HG02798 (cell line): ENCODE measurements around the gene CENATAC.
"Not testable (repeated sequence)": the region's sequence is repeated elsewhere in the genome, so short reads cannot be mapped to it uniquely, and the experiment has no call there.

Experiments used
- ATAC-seq: cut with Tn5 transposase; IDR thresholded peaks from one replicate; pipeline ENCODE4 v1.9.1; 2021; ENCODE audit warnings: mild to moderate bottlenecking; ENCODE audit not compliant: unreplicated experiment, poor library complexity

CENATAC gene

GRCh38 chr11:118997627-118998387 lies at the start of gene CENATAC:
Gene CENATAC, plus strand, starts transcription at chr11:118998138. Its CDS starts 60 bp downstream, at chr11:118998198.
- peak; percentile 93 for ATAC-seq

- ATAC-seq, result no peak
These were observed 44.7 kb upstream of the CENATAC start for GRCh38 chr11:118953265-118953664.

GRCh38 chr11:118953976-118954375 lies 44.0 kb upstream of the CENATAC start:
- ATAC-seq, result not testable (repeated sequence)

GRCh38 chr11:118956094-118956846 lies 41.7 kb upstream of the CENATAC start, which contains the start of gene UPK2:
Gene UPK2, plus strand, starts transcription at chr11:118956298. Its CDS starts 53 bp downstream, at chr11:118956351.
- peak; percentile 80 for ATAC-seq

- ATAC-seq, result no peak
These were observed 41.0 kb upstream of the CENATAC start for GRCh38 chr11:118956847-118957469.

GRCh38 chr11:118957549-118957948 lies 40.4 kb upstream of the CENATAC start:
- no peak for ATAC-seq

- ATAC-seq, result no peak
These were observed 40.0 kb upstream of the CENATAC start for GRCh38 chr11:118957968-118958367.

GRCh38 chr11:118958577-118958976 lies 39.4 kb upstream of the CENATAC start:
- ATAC-seq, result no peak

GRCh38 chr11:118961189-118961588 lies 36.7 kb upstream of the CENATAC start:
- ATAC-seq, result no peak

- no peak for ATAC-seq
These were observed 36.3 kb upstream of the CENATAC start for GRCh38 chr11:118961591-118961990.

GRCh38 chr11:118969508-118969907 lies 28.4 kb upstream of the CENATAC start:
- not testable (repeated sequence) for ATAC-seq

GRCh38 chr11:118971646-118972045 lies 26.3 kb upstream of the CENATAC start, which contains the start of gene FOXR1:
Gene FOXR1, plus strand, starts transcription at chr11:118971761. Its CDS starts 171 bp downstream, at chr11:118971932.
- ATAC-seq, result no peak

- ATAC-seq, result no peak
These were observed 24.0 kb upstream of the CENATAC start for GRCh38 chr11:118973985-118974384.

- ATAC-seq, result no peak
These were observed 21.9 kb upstream of the CENATAC start for GRCh38 chr11:118975771-118976709.

GRCh38 chr11:118979434-118979833 lies 18.5 kb upstream of the CENATAC start:
- ATAC-seq, result no peak

- no peak for ATAC-seq
These were observed 17.6 kb upstream of the CENATAC start for GRCh38 chr11:118980191-118980881.

- not testable (repeated sequence) for ATAC-seq
These were observed 13.6 kb upstream of the CENATAC start for GRCh38 chr11:118984337-118984736.

- no peak for ATAC-seq
These were observed 13.1 kb upstream of the CENATAC start for GRCh38 chr11:118984825-118985224.

GRCh38 chr11:118988280-118988679 lies 9.7 kb upstream of the CENATAC start:
- ATAC-seq, result no peak
